K562 (cell line): ENCODE measurements around the gene MPZL1. TPM values are rescaled to one million over a fixed set of nuclear protein-coding genes. Genes with fewer than 3 reads are reported as not detected.

ENCODE experiments used
- ARID1B ChIP-seq: fragments of 450-650 bp; IDR thresholded peaks from 2 replicates; pipeline ENCODE4 v1.6.1; 2016; ENCODE audit warnings: antibody characterized with exemption, mild to moderate bottlenecking, inconsistent platforms
- ARNT ChIP-seq, 2 experiments: fragments of 450-650 bp; IDR thresholded peaks; 2 replicates each; pipeline ENCODE4 v1.6.1; 2016; ENCODE audit warnings: mild to moderate bottlenecking in 1 of 2
- ATF7 ChIP-seq: fragments of 450-650 bp; IDR thresholded peaks from 2 replicates; pipeline ENCODE4 v1.7.1; 2014; ENCODE audit warnings: mild to moderate bottlenecking, moderate library complexity
- CREM ChIP-seq: IDR thresholded peaks from 2 replicates; pipeline ENCODE4 v1.6.1; 2014; ENCODE audit warnings: antibody characterized with exemption, low read depth
- FOXM1 ChIP-seq, 2 experiments: fragments of 450-650 bp in 1 of 2; sonication (generic) in 1 of 2; formaldehyde crosslinking in 1 of 2; IDR thresholded peaks; 2 replicates each; pipeline versions ENCODE4 v1.6.1 to v1.9.0; 2017 to 2022; ENCODE audit warnings: low read depth in 2 of 2, mild to moderate bottlenecking in 2 of 2, missing genetic modification reagents in 1 of 2, moderate library complexity in 1 of 2
- FOXP1 ChIP-seq: sonication (generic); formaldehyde crosslinking; IDR thresholded peaks from 2 replicates; pipeline ENCODE4 v1.8.0; 2022; ENCODE audit warnings: mild to moderate bottlenecking, missing genetic modification reagents
- HDAC2 ChIP-seq: fragments of 450-650 bp; IDR thresholded peaks from 2 replicates; pipeline ENCODE4 v1.6.1; 2016; ENCODE audit warnings: mild to moderate bottlenecking
- JUN ChIP-seq, 2 experiments: sonication (generic) in 1 of 2; formaldehyde crosslinking in 1 of 2; IDR thresholded peaks; 2 replicates each; pipeline versions ENCODE4 v1.6.1 to v1.8.0; 2012 to 2022; ENCODE audit warnings: borderline replicate concordance in 2 of 2, mild to moderate bottlenecking in 2 of 2, improper control_type of control experiment in 1 of 2, low read depth in 1 of 2, low read length in 1 of 2, missing genetic modification reagents in 1 of 2
- JUND ChIP-seq, 2 experiments: IDR thresholded peaks; 2 replicates in 1 of 2; 3 replicates in 1 of 2; pipeline ENCODE4 v1.6.1; 2011; ENCODE audit warnings: borderline replicate concordance in 2 of 2, low read depth in 2 of 2, low read length in 2 of 2, improper control_type of control experiment in 1 of 2, missing biosample characterization in 1 of 2, missing genetic modification characterization in 1 of 2, missing genetic modification reagents in 1 of 2
- LARP7 ChIP-seq: fragments of 450-650 bp; IDR thresholded peaks from 2 replicates; pipeline ENCODE4 v1.6.1; 2016
- NCOA1 ChIP-seq: fragments of 450-650 bp; IDR thresholded peaks from 2 replicates; pipeline ENCODE4 v1.6.1; 2016; ENCODE audit warnings: low read depth
- POLR2A ChIP-seq: fragments of 450-650 bp; conservative IDR thresholded peaks from 2 replicates; pipeline ENCODE4 v1.6.1; 2016
- POLR2AphosphoS5 ChIP-seq: IDR thresholded peaks from 2 replicates; pipeline ENCODE4 v1.6.1; 2011; ENCODE audit warnings: mild to moderate bottlenecking, low read depth, low read length, moderate library complexity; ENCODE audit not compliant: control insufficient read depth, insufficient read depth
- SMARCC2 ChIP-seq: fragments of 450-650 bp; IDR thresholded peaks from 2 replicates; pipeline ENCODE4 v1.6.1; 2017; ENCODE audit warnings: antibody characterized with exemption, moderate library complexity, mild to moderate bottlenecking, low read depth
- STAT5A ChIP-seq: IDR thresholded peaks from 2 replicates; pipeline ENCODE4 v1.6.1; 2012; ENCODE audit warnings: low read length, inconsistent platforms, borderline replicate concordance
- TRIM24 ChIP-seq, 2 experiments: fragments of 450-650 bp; IDR thresholded peaks; 2 replicates each; pipeline ENCODE4 v1.6.1; 2016
- ZC3H8 ChIP-seq: fragments of 450-650 bp; IDR thresholded peaks from 2 replicates; pipeline ENCODE4 v1.6.1; 2017
- ZNF311 ChIP-seq: fragments of 250-450 bp; sonication (Bioruptor Pico); IDR thresholded peaks from 2 replicates; pipeline ENCODE4 v1.4.0; 2020; ENCODE audit warnings: mild to moderate bottlenecking, moderate library complexity
- ZNF766 ChIP-seq: fragments of 200-800 bp; sonication (Bioruptor generic); conservative IDR thresholded peaks from 2 replicates; pipeline ENCODE4 v1.6.1; 2016; ENCODE audit warnings: missing genetic modification characterization, missing compliant biosample characterization
- ZNF785 ChIP-seq: fragments of 250-450 bp; sonication (Bioruptor Pico); IDR thresholded peaks from 2 replicates; pipeline ENCODE4 v1.4.0; 2020; ENCODE audit warnings: mild to moderate bottlenecking
- polyA plus RNA-seq, 8 experiments: library from polyadenylated mRNA; depleted of rRNA in 4 of 8; stranded (reverse) in 5 of 8; unstranded in 3 of 8; fragments of >200 nt; fragmentation: Nextera tagmentation in 2 of 8; fragmentation: Illumina TruSeq in 1 of 8; extraction: Ambion mirVana in 2 of 8; extraction: Trizol in 1 of 8; gene quantifications; 2 replicates each; pipeline versions ENCODE4 v1.2.1 to v1.2.3, GENCODE V29; 2011 to 2014; ENCODE audit warnings: inconsistent platforms in 1 of 8, missing spikeins in 1 of 8
- total RNA-seq, 7 experiments: library from RNA; depleted of rRNA in 6 of 7; stranded (reverse); fragments of >200 nt in 6 of 7; fragmentation: Illumina TruSeq in 2 of 7; extraction: Trizol in 2 of 7; gene quantifications; 2 replicates each; pipeline versions ENCODE4 v1.2.1 to v1.2.3, GENCODE V29; 2011 to 2021; ENCODE audit warnings: low replicate concordance in 1 of 7
- TF ChIP-seq, protein P1 (sequence below): sonication (generic); formaldehyde crosslinking; IDR thresholded peaks from 2 replicates; pipeline ENCODE4 v1.8.0; 2022; ENCODE audit warnings: missing genetic modification reagents, mild to moderate bottlenecking, moderate library complexity, borderline replicate concordance
- TF ChIP-seq, protein P2 (sequence below): fragments of 450-650 bp; IDR thresholded peaks from 2 replicates; pipeline ENCODE4 v1.6.1; 2016; ENCODE audit warnings: antibody characterized with exemption
- TF ChIP-seq, protein P3 (sequence below): sonication (generic); formaldehyde crosslinking; IDR thresholded peaks from 2 replicates; pipeline ENCODE4 v1.8.1; 2023; ENCODE audit warnings: mild to moderate bottlenecking, missing genetic modification reagents

Gene MPZL1
- total and polyA plus RNA-seq, 9 of the 15 experiments (the other 6 are each of a cell fraction or from before 2014, with no cell fraction given), result 14.5 to 153 (median 66.5) TPM

DNA sequence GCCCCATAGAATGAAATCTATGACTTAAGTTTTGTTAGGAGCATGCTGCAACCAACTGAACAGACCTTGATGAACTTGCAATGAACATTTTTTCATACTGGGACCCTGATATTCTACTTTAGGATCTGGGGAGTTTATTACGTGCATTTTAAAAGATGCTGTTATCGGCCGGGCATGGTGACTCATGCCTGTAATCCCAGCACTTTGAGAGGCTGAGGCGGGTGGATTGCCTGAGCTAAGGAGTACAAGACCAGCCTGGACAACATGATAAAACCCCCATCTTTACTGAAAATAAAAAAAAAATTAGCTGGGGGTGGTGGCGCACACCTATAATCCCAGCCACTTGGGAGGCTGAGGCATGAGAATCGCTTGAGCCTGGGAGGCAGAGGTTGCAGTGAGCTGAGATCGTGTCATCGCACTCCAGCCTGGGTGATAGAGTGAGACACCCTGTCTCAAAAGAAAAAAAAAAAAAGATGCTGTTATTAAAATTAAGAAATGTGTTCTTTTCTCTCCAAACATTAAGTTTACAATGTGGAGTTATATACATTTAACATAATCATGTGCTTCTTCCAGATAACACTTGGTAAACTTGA lies 7.1 kb downstream of the MPZL1 start (continued):
- TF ChIP-seq, protein P1, sequence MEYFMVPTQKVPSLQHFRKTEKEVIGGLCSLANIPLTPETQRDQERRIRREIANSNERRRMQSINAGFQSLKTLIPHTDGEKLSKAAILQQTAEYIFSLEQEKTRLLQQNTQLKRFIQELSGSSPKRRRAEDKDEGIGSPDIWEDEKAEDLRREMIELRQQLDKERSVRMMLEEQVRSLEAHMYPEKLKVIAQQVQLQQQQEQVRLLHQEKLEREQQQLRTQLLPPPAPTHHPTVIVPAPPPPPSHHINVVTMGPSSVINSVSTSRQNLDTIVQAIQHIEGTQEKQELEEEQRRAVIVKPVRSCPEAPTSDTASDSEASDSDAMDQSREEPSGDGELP (CRISPR knock-in tag), result no peak
- TF ChIP-seq SMARCC2 (peak; percentile 90), ZNF311 (CRISPR knock-in tag) (no peak), STAT5A (peak; percentile 50; the same call in 1 of the 2 replicates), FOXM1 (IDR thresholded peaks at IDR 0.05; ENCODE audit: low read depth) (peak; percentile 97), FOXM1 (CRISPR knock-in tag; IDR thresholded peaks at IDR 0.05; ENCODE audit: low read depth) (peak; percentile 29; the same call in 1 of the 2 replicates), ATF7 (peak; percentile 21; the same call in 1 of the 2 replicates), LARP7 (0 out of 2 replicates have a peak, but pooled peaks have one; percentile 43), ZC3H8 (no peak), HDAC2 (peak; percentile 80), TRIM24 (IDR thresholded peaks at IDR 0.05) (peak; percentile 89 to 93), ZNF785 (no peak), JUN (IDR thresholded peaks at IDR 0.05; ENCODE audit: borderline replicate concordance, low read depth, low read length) (peak; percentile 77; the same call in 1 of the 2 replicates), JUN (CRISPR knock-in tag; IDR thresholded peaks at IDR 0.05; ENCODE audit: borderline replicate concordance) (no peak), ARID1B (peak; percentile 93), ARNT (IDR thresholded peaks at IDR 0.05) (peak in 1 of 2 experiments; percentile 72; a peak in 1 of 4 replicates), FOXP1 (CRISPR knock-in tag) (no peak), POLR2AphosphoS5 (peak; percentile 72; the same call in 1 of the 2 replicates), ZNF766 (CRISPR knock-in tag) (0 out of 2 replicates have a peak, but pooled peaks have one; percentile 56), POLR2A (no peak), JUND (IDR thresholded peaks at IDR 0.05; ENCODE audit: borderline replicate concordance, low read depth, low read length) (peak; percentile 97), JUND (tag; IDR thresholded peaks at IDR 0.05; ENCODE audit: borderline replicate concordance, low read depth, low read length) (peak; percentile 93), CREM (peak; percentile 48; the same call in 1 of the 2 replicates), NCOA1 (peak; percentile 55; the same call in 1 of the 2 replicates)
- TF ChIP-seq, protein P2, sequence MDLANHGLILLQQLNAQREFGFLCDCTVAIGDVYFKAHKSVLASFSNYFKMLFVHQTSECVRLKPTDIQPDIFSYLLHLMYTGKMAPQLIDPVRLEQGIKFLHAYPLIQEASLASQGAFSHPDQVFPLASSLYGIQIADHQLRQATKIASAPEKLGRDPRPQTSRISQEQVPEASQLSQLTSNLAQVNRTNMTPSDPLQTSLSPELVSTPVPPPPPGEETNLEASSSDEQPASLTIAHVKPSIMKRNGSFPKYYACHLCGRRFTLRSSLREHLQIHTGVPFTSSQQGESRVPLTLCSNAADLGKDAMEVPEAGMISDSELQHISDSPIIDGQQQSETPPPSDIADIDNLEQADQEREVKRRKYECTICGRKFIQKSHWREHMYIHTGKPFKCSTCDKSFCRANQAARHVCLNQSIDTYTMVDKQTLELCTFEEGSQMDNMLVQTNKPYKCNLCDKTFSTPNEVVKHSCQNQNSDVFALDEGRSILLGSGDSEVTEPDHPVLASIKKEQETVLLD, result 0 out of 2 replicates have a peak, but pooled peaks have one; percentile 18
- TF ChIP-seq, protein P3, sequence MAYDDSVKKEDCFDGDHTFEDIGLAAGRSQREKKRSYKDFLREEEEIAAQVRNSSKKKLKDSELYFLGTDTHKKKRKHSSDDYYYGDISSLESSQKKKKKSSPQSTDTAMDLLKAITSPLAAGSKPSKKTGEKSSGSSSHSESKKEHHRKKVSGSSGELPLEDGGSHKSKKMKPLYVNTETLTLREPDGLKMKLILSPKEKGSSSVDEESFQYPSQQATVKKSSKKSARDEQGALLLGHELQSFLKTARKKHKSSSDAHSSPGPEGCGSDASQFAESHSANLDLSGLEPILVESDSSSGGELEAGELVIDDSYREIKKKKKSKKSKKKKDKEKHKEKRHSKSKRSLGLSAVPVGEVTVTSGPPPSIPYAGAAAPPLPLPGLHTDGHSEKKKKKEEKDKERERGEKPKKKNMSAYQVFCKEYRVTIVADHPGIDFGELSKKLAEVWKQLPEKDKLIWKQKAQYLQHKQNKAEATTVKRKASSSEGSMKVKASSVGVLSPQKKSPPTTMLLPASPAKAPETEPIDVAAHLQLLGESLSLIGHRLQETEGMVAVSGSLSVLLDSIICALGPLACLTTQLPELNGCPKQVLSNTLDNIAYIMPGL (CRISPR knock-in tag), result 0 out of 2 replicates have a peak, but pooled peaks have one; percentile 31
